Upper lobe of left lung (tissue), 4 donors: ENCODE results near the gene GAB2.

Source experiments
- CTCF ChIP-seq, 6 experiments: fragments of 450-650 bp in 4 of 6; fragments of 200-600 bp in 2 of 6; sonication (generic) in 2 of 6; IDR thresholded peaks; one replicate each; pipeline ENCODE4 v1.5.1; 2016 to 2019; ENCODE audit warnings: antibody characterized with exemption in 6 of 6
- EP300 ChIP-seq, 4 donors: sonication (generic); formaldehyde crosslinking; IDR thresholded peaks; one replicate each; pipeline ENCODE4 v1.5.1; 2017; ENCODE audit warnings: antibody characterized with exemption in 4 of 4, control low read depth in 2 of 4
- POLR2A ChIP-seq, 4 donors: fragments of 450-650 bp; IDR thresholded peaks; one replicate each; pipeline ENCODE4 v1.5.1; 2016 to 2017; ENCODE audit warnings: antibody characterized with exemption in 4 of 4, mild to moderate bottlenecking in 2 of 4
- POLR2AphosphoS5 ChIP-seq, 2 donors: sonication (generic); formaldehyde crosslinking; IDR thresholded peaks; one replicate each; pipeline ENCODE4 v1.5.1; 2017; ENCODE audit warnings: antibody characterized with exemption in 2 of 2

DNA sequence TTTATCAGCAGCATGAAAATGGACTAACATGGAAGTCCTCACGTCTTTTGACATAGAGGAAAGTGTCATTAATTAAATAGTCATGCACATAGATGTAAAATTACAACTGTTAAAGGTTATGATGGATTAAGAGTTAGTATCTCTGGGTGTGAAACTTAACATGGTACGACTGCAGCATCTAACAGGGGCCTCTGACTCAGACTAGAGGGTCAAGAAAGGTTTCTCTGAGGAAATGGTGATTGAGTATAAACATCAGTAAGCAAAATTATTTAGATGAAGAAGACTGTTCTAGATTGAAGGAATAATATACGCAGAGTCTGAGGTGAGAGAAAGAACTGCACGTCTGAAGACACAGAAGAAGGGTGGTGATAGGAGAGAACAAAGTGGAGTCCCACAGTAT is 42.1 kb upstream of the GAB2 start:
- TF ChIP-seq CTCF (IDR thresholded peaks at IDR 0.05) (no peak), POLR2AphosphoS5 (IDR thresholded peaks at IDR 0.05) (no peak), EP300 (IDR thresholded peaks at IDR 0.05) (no peak), POLR2A (IDR thresholded peaks at IDR 0.05) (no peak)
